NOMO-1 treated with DMSO at 0.1 percent for 48 hours (cell line): Measurements from ENCODE around the gene INPP4A.
A peak's percentile ranks its signal among the peaks of the same experiment; 100 is the strongest.

Source experiments
- DNase-seq: peaks from one replicate; lab custom pipeline; 2025; ENCODE audit not compliant: unreplicated experiment; lab: John Stamatoyannopoulos, UW

Gene INPP4A

GRCh38 chr2:98459496-98460175 is 15.0 kb downstream of the INPP4A start:
- no peak for DNase-seq

- peak; percentile 25 for DNase-seq
These were observed 16.2 kb downstream of the INPP4A start for GRCh38 chr2:98460573-98461497.

- no peak for DNase-seq
These were observed 16.9 kb downstream of the INPP4A start for GRCh38 chr2:98461498-98462049.

- no peak for DNase-seq
These were observed 18.4 kb downstream of the INPP4A start for GRCh38 chr2:98463081-98463481.

GRCh38 chr2:98463551-98463971 is 18.9 kb downstream of the INPP4A start:
- DNase-seq, result no peak

GRCh38 chr2:98463988-98464771 is 19.5 kb downstream of the INPP4A start:
- peak; percentile 84 for DNase-seq

GRCh38 chr2:98464772-98465310 is 20.2 kb downstream of the INPP4A start:
- peak; percentile 98 for DNase-seq

- DNase-seq, result peak; percentile 66
These were observed 21.0 kb downstream of the INPP4A start for GRCh38 chr2:98465456-98466226.

GRCh38 chr2:98467082-98467536 is 22.5 kb downstream of the INPP4A start:
- no peak for DNase-seq

- no peak for DNase-seq
These were observed 23.0 kb downstream of the INPP4A start for GRCh38 chr2:98467652-98468051.

- no peak for DNase-seq
These were observed 24.1 kb downstream of the INPP4A start for GRCh38 chr2:98468621-98469236.

GRCh38 chr2:98469862-98470544 is 25.3 kb downstream of the INPP4A start:
- DNase-seq, result no peak

- no peak for DNase-seq
These were observed 26.2 kb downstream of the INPP4A start for GRCh38 chr2:98470851-98471255.

- DNase-seq, result no peak
These were observed 26.9 kb downstream of the INPP4A start for GRCh38 chr2:98471402-98472131.

- DNase-seq, result no peak
These were observed 27.5 kb downstream of the INPP4A start for GRCh38 chr2:98472132-98472650.

- no peak for DNase-seq
These were observed 28.5 kb downstream of the INPP4A start for GRCh38 chr2:98472961-98473746.
